ENCODE results near the gene PAK1. TPM values are rescaled to one million over a fixed set of nuclear protein-coding genes. Genes with fewer than 3 reads are reported as not detected.

PAK1 gene
- polyA plus RNA-seq, 3 donors: 128 to 195 (median 134) TPM

- Mint-ChIP-seq H3K4me3 (no peak overlapping the region), H3K27me3 (ENCODE audit: low read depth in 3 of 3) (peaks cover 0 to 2% (median 0%) of the 10 kb centered on the region in 3 donors), H3K4me1 (peaks cover 28% of the 10 kb centered on the region), H3K27ac (peak overlapping the region in 1 of 7 donors; percentile 30), H3K36me3 (no peaks in the 10 kb centered on the region), H3K9me3 (no peaks in the 10 kb centered on the region)
- H3K79me2 ChIP-seq (ENCODE audit: insufficient read depth, low read length): no peaks in the 10 kb centered on the region
- TF ChIP-seq CTCF (IDR thresholded peaks at IDR 0.05): no peak
- no peak overlapping the region for H3K9ac ChIP-seq (ENCODE audit: insufficient read depth, low read length, poor library complexity, severe bottlenecking)
- H3K36me3 ChIP-seq (replicated peaks in 1 of 2; ENCODE audit: control insufficient read depth in 1 of 2, insufficient read depth in 2 of 2, low read length in 2 of 2): no peaks in the 10 kb centered on the region
- no peaks in the 10 kb centered on the region for H4K20me1 ChIP-seq (ENCODE audit: insufficient read depth, low read length)
- no peaks in the 10 kb centered on the region for H3K27me3 ChIP-seq (ENCODE audit: control insufficient read depth in 2 of 2, insufficient read depth in 2 of 2, low read length in 2 of 2)
- intact Hi-C loops (cut with micrococcal nuclease): no loop called here
- no peaks in the 10 kb centered on the region for H3K9me3 ChIP-seq (replicated peaks in 1 of 2; ENCODE audit: control insufficient read depth in 1 of 2, insufficient read depth in 1 of 2, low read length in 2 of 2)
- no peak overlapping the region for H3K27ac ChIP-seq (ENCODE audit: low read depth in 1 of 2, low read length in 2 of 2)
- no peak overlapping the region for H3K4me3 ChIP-seq (replicated peaks in 1 of 3; ENCODE audit: low read depth in 2 of 3, low read length in 3 of 3)
- no peak for DNase-seq
- H2AFZ ChIP-seq (ENCODE audit: insufficient read depth, low read depth, low read length, poor library complexity, severe bottlenecking): no peak overlapping the region
- 100% methylated on average over 1 of the region's 1 CpG for WGBS (ENCODE audit: insufficient coverage)
- no peak overlapping the region for H3K4me2 ChIP-seq (replicated peaks; ENCODE audit: extremely low read depth, low read length, poor library complexity, severe bottlenecking)
- H3K4me1 ChIP-seq (ENCODE audit: control insufficient read depth in 1 of 2, insufficient read depth in 2 of 2, low read length in 2 of 2): peaks cover 7 to 23% of the 10 kb centered on the region in 2 donors
These were observed 45.3 kb downstream of the PAK1 start for GRCh38 chr11:77428598-77428997.

GRCh38 chr11:77425346-77425745 lies 48.5 kb downstream of the PAK1 start:
- Histone ChIP-seq H3K4me2 (replicated peaks; ENCODE audit: extremely low read depth, low read length, poor library complexity, severe bottlenecking) (no peak overlapping the region), H3K9me3 (replicated peaks in 1 of 2; ENCODE audit: control insufficient read depth in 1 of 2, insufficient read depth in 1 of 2, low read length in 2 of 2) (no peaks in the 10 kb centered on the region), H2AFZ (ENCODE audit: insufficient read depth, low read depth, low read length, poor library complexity, severe bottlenecking) (no peak overlapping the region), H3K27ac (ENCODE audit: low read depth in 1 of 2, low read length in 2 of 2) (no peak overlapping the region), H3K4me1 (ENCODE audit: control insufficient read depth in 1 of 2, insufficient read depth in 2 of 2, low read length in 2 of 2) (peaks cover 12 to 23% of the 10 kb centered on the region in 2 donors), H3K4me3 (replicated peaks in 1 of 3; ENCODE audit: low read depth in 2 of 3, low read length in 3 of 3) (no peak overlapping the region), H3K27me3 (ENCODE audit: control insufficient read depth in 2 of 2, insufficient read depth in 2 of 2, low read length in 2 of 2) (no peaks in the 10 kb centered on the region), H3K36me3 (replicated peaks in 1 of 2; ENCODE audit: control insufficient read depth in 1 of 2, insufficient read depth in 2 of 2, low read length in 2 of 2) (no peaks in the 10 kb centered on the region), H3K79me2 (ENCODE audit: insufficient read depth, low read length) (peaks cover under 1% of the 10 kb centered on the region), H3K9ac (ENCODE audit: insufficient read depth, low read length, poor library complexity, severe bottlenecking) (no peak overlapping the region), H4K20me1 (ENCODE audit: insufficient read depth, low read length) (no peaks in the 10 kb centered on the region)
- no peak for DNase-seq
- H3K4me3 Mint-ChIP-seq: no peak overlapping the region
- peaks cover 0 to 2% (median 0%) of the 10 kb centered on the region in 3 donors for H3K27me3 Mint-ChIP-seq (ENCODE audit: low read depth in 3 of 3)
- H3K36me3 Mint-ChIP-seq: no peaks in the 10 kb centered on the region
- 100% methylated on average over 1 of the region's 4 CpGs for WGBS (ENCODE audit: insufficient coverage)
- peaks cover 0 to 2% (median 0%) of the 10 kb centered on the region in 7 donors for H3K9me3 Mint-ChIP-seq
- no peak for TF ChIP-seq CTCF (IDR thresholded peaks at IDR 0.05)
- intact Hi-C loops (cut with micrococcal nuclease): no loop called here
- no peak overlapping the region for H3K27ac Mint-ChIP-seq
- peaks cover 26% of the 10 kb centered on the region for H3K4me1 Mint-ChIP-seq
